GM18867 (cell line): Measurements from ENCODE around the gene SLC44A3.

Source experiments
- ATAC-seq: cut with Tn5 transposase; IDR thresholded peaks from one replicate; pipeline ENCODE4 v1.9.1; 2021; ENCODE audit warnings: mild to moderate bottlenecking, moderate library complexity; ENCODE audit not compliant: unreplicated experiment

Gene SLC44A3, protein sequence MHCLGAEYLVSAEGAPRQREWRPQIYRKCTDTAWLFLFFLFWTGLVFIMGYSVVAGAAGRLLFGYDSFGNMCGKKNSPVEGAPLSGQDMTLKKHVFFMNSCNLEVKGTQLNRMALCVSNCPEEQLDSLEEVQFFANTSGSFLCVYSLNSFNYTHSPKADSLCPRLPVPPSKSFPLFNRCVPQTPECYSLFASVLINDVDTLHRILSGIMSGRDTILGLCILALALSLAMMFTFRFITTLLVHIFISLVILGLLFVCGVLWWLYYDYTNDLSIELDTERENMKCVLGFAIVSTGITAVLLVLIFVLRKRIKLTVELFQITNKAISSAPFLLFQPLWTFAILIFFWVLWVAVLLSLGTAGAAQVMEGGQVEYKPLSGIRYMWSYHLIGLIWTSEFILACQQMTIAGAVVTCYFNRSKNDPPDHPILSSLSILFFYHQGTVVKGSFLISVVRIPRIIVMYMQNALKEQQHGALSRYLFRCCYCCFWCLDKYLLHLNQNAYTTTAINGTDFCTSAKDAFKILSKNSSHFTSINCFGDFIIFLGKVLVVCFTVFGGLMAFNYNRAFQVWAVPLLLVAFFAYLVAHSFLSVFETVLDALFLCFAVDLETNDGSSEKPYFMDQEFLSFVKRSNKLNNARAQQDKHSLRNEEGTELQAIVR

DNA sequence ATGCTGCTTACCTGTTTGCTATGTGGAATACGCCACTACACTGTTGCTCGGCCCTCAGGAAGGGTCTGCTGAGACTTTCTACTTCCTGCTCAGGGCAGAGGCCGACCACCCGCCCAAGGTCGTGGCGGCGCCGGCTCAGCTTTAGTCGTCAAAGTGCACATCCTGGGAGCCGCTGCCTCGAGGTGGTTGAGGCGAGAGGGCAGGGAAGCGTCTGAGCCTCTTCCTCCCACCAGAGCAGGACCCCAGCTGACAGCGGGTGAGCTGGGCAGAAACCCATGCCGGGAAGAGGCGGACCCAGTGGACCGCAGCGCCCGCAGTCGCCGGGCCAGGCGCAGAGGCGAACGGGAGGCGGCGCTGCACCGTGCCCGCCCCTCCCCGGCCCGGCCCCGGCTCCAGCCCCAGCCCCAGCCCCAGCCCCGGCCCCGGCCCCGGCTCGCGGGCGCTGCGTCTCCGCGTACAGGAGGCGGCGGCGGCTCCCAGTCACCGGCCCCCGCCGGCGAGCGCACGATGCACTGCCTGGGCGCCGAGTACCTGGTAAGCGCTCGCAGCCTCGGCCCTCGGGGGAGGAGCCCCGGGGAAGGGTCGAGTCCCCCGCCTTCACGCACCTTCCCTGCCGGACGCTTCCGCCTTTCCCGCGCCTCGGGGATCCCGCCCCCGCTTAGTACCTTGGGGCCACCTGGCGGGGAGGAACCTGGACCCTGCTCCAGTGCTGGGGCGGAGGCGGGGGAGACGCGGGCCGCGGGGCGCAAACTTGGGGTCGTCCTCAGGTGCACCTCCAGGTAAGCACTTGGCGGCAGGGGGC lies at the start of gene SLC44A3:
Gene SLC44A3 (plus strand): TSS at position 413 of the 802 bp plus-strand sequence. CDS start 95 bp downstream, at position 508.
- ATAC-seq, result no peak

DNA sequence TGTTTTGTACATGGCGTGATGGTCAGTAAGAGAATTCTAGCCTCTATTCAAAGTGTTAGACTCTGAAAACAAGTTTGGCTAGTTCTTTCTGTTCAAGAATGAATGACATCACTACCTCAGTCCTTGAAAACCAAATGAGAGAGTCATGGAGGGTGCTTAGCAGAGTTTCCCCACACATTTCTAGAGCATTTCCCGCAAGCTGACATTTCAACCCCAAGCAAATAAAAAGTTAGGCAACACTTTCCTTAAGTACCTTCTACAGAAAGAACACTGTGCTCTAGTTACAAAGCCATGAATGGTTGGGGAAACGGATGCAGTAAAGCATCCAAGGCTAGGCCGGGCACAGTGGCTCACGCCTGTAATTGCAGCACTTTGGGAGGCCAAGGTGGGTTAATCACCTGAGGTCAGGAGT lies 47.9 kb upstream of the SLC44A3 start:
- no peak for ATAC-seq

DNA sequence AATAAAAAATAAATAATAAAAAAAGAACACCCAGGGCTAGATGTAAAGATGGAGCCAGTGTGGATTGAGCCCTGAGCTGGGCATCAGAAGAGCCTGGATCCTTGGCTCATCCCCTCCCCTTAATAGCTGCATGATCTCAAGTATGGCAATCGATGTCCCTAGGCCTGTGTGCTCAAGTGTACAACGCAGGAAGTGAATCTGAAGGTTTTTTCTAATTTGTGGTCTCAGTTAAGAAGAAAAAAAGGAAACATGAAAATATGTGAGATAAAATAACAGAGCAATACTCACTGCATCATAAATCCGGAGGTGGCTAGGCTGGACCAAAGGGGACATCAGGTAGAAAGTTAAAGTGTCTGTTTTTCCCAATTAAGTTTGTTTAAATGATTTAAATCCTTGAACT lies 47.3 kb upstream of the SLC44A3 start:
- no peak for ATAC-seq

DNA sequence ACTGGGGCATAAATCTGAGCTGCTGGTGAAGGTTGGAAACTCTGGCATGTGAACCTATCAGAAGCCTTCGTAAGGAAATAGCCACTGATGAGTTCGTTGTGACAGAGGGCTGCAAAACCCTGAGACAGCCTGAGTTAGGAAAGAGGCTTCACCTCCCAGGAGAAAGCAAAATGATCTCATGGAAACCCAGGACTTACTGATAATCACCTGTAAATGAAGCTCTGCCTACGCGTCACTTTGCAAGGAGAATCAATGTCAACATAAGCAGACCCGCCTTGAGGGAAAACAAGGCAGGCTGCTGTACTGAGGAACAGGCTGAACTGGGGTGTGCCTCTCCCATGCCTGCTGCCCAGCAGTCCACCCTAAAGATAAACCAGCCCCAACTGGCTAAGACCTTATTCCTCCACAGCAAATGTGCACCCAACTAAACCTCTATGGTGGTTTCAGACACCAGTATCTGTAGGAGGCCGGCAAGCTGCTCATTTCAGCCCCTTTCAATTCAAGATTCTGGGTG lies 46.8 kb upstream of the SLC44A3 start:
- no peak for ATAC-seq

DNA sequence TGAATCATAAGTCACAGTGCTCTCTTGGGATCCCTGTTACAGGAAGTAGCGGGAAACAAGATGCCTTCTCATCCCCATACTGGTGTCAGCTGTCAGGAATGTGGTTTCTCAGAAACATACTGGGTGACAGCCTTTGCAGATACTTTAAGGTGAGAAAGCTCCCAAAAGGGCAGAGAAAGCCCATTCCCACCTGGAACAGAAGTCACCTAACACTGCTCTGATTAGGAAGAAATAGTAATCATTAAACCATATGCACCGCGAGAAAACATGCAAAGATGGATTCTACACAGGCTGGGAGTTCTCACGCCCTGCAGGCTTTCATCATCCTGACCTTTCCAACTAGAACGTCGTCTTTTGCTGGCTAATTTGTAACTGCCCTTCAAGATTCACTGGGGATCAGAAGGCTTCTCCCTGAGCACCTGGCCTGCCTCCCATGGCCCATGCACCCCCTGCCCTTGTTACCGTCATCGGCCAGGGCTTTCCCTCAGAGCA lies 46.2 kb upstream of the SLC44A3 start:
- no peak for ATAC-seq

DNA sequence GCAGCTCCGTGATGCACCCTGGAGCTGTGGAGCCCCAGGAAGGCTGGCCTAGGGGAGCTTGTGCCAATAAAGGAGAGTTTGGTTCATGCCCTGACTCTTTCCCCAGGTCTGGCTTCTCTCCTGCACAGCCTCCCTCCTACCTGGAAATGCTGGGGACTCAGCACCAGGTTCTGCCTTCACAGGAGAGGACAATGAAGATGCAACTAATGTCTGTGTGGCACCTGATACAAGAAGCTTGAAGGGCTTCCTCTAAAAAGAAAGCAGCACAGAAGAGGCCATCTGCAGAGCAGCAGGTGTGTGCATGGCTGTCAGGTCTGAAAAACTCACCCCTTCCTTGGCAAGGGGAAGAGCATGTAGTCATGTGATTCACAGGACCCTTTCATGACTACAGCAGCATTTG lies 43.7 kb upstream of the SLC44A3 start:
- ATAC-seq, result no peak

DNA sequence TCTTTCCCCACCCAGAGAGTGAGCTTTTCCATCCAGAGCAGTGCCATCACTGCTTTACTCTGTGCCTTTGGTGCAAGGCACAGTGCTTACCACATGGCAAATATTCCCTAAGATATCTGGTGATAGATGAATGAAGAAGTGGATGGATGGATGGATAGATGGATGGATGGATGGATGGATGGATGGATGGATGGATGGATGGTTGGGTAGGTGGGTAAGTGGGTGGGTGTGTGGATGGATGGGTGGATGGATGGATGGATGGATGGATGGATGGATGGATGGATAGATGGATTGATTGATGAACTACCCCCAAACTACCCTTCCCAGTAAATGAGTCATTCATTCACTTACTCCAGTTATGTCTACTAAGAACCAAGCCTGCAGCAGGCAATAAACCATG lies 42.9 kb upstream of the SLC44A3 start:
- ATAC-seq, result no peak

DNA sequence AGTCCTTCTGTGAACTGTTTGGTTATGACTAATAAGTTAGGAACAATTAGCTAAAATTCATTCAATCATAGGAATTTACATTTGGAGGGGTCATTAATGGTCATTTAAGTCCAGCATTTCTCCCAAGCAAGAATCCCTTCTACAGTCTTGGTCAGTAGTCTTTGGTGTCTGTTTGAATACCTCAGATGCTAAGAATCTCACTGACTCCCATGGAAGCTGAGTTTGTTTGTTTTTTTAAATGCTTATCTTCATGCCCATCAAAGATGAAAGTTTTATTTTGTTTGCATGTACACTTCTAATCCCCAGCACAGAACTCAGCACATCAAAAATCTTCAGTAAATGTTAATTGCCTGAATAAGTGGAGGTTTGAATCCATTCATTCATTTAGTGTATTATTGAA lies 41.3 kb upstream of the SLC44A3 start:
- ATAC-seq, result no peak

DNA sequence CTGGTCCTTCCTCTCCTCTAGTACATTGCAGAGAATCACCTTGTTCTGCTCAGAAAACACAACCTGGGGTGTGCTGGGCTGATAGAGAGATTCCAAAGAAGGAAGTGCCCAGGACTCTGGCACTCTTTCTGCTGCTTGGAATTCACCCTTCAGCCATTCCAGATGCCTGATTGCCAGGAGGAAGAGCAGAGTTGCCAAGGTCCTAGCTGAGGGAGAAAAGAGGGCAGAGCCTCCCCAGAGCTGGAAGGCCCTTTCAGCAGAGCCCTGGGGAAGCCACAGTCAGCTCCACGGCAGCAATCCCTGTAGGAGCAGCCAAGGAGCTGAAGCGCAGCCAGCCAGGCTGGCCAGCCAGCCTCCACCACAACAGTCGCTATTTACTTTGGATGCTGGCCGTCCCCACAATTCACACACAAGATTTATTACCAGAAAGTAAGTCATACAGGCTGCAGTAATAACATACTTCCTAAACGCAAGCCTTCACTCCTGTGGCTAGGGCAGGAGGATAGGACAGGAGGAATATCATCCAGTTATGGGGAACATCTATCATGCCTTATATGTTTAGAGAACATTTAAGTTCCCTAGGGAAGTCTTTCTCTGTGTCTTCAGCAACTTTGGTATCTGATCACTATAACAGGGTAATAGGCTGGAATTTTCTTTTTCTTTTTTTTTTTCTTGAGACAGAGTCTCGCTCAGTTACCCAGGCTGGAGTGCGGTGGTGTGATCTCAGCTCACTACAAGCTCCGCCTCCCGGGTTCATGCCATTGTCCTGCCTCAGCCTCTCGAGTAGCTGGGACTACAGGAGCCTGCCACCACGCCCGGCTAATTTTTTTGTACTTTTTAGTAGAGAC lies 36.6 kb upstream of the SLC44A3 start:
- no peak for ATAC-seq

DNA sequence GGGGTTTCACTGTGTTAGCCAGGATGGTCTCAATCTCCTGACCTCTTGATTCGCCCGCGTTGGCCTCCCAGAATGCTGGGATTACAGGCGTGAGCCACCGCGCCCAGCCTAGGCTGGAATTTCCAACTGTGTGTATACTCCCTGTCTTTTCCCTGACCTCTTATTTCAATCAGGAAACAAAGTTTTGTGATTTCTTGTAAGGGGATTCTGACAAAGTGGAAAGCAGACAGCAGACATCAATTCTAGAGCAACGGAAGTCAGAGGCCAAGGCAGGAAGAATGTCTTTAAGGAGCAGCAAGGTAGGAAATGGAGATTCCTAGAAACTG lies 36.0 kb upstream of the SLC44A3 start:
- ATAC-seq, result no peak

DNA sequence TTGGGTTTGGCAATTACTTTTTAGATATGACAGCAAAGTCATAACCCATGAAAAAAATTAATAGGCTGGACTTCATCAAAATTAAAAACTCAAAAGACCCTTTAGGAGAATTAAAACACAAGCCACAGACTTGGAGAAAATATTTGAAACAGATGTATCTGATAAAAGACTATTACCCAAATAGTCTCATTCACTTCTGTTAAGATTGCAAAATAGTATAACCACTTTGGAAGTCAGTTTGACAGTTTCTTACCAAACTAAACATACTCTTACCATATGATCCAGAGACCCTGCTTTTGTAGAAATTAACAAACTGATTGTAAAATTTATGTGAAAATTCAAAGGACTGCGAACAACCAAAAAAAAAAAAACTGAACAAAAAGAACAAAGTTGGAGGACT lies 32.5 kb upstream of the SLC44A3 start:
- ATAC-seq, result no peak

DNA sequence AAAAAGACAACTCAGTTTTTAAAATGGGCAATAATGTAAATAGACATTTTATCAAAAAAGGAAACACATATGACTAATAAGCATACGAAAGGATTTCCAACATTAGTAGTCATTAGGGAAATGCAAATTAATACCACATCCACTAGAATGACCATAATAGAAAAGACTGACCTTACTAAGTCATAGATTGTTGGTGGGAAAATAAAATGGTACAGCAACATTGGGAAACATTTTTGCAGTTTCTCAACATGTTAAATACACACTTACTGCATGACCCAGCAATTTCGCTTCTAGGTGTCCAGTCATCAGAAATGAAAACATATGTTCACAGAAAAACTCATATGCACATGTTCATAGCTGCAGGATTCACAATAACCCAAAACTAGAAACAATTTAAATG lies 29.9 kb upstream of the SLC44A3 start:
- ATAC-seq, result no peak

DNA sequence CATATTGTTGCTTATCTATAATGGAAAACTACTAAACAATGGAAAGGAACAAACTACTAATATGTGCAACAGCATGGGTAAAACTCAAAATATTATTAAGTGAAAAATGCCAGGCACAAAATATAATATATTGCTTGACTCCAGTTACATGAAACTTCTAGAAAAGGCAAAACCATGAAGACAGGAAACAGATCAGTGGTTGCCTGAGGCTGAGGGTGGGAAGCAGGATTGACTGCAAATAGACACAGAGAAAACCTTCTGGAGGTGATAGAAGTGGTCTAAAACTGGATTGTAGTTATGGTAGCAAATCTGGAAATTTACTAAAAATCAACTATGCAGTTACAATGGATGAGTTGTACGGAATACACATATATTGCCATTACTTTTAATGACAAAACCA lies 29.5 kb upstream of the SLC44A3 start:
- no peak for ATAC-seq

DNA sequence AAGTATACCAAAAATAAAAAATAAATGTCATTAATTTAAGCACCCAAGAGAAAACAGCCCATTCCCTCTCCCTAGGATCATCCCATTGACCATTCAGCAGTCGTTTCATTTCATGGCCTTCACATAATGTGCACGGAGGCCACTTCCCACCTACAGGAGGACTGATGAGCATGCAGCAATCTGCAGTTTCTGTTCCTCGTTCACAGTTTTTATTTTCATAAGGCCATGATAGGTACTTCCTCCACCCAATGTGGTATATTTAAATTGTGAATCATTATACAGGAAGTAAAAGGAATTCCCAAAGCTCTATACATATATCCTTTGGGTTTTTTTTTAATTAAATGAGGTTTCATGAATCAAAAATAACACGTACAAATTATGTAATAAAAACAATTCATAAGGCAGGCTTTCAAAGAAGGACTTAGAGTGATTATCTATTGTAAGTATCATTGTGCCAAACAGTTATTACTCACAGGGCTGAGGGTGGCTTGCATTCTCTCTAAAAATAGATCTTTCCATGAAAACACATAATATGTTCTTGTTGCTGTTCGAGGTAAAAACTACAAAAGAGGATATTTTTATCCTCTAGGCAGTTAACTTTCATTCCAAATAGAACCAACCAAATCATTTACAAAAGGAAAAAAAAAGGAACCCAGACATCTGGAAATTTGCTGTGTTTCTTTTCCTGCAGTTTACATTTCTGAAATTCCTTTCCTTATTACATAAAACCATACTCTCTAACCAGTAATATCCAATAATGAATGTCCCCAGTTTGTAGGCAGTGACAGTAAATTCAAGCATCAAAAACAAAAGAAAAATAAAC lies 27.5 kb upstream of the SLC44A3 start:
- peak; percentile 100 for ATAC-seq

DNA sequence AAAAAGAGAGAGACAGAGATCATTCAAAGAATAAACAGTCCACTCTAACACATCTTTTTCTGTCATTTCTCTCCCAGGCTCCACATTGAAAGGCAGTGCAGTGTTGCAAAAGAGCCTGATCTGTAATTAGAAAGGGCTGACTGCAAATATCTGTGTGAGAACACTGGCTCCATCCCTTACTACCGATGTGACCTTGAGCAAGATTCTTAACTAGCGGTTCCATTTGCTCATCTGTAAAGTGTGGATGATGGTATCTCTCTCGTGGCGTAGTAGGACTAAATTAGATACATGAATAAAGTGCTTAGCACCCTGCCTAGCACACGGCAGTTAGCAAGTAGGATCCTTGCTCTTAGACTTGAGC lies 26.9 kb upstream of the SLC44A3 start:
- no peak for ATAC-seq

DNA sequence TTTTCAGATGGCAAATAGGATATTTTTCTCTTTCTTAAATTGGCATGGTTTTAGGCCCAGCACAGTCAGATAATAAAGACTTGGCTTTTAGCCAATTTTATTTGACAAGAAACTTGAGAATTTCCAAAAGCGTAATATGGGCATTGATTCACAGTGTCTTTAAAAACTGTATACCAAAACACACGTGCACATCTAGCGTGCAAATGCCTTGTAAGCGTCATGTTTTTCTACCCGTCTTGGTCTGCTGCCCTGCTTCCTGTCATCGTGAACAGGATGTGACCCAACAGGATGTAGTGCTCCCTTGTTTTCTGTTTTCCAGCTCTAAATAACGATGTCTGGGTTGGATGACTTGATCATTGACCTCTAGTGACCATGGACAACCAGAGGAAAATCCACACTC lies 24.7 kb upstream of the SLC44A3 start:
- ATAC-seq, result no peak

DNA sequence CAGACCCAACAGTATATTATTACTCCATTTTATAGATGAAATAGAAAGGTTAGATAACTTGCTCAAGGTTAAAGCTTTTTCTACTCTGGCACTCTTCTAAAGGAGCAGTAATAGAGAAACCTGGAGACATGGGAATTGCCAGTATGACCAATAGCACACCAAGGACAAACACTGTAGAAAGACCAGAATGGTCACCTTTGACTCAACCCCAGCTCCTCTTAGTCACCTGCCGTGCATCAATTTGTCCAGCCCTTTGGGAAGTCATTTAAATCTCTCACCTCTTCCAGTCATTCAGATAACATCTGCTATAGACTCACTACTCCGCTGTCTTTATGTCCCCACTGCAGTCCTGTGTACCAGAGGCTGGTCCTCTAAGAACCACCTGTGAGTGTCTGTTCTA lies 23.9 kb upstream of the SLC44A3 start:
- no peak for ATAC-seq

DNA sequence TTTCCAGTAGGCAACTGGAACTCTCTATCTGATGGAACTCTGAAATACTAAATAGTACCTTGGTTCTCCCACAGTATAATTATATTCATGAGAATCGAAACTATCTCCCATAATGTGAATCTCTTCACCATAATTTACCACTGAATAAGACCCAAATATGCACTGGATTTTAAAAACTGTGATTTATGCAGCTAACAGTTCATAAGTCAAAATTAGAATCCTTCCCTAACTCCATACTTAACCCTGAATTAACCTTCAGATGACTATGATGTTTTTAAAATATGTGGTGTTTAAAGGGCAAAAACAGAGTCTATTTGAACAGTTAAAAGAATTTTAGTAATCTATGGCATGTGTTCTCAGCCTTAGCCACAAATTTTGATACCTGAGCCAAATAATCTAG lies 22.9 kb upstream of the SLC44A3 start:
- no peak for ATAC-seq

DNA sequence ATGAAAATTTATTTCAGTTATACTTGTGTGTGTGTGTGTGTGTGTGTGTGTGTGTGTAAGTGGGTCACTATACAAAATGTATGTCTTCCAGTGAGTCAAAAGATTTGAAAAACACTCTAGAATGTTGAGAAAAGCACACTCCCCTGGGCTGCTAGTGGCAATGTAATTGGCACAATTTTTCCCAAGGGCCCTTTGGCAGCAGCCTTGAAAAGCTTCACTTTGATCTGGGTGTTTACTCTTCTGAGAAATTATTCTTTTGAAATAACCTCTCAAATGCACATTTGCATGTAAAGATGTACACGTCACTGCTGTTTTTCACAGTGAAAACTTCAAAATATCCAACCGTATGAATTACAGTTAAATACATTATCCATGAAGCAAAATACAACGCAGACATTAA lies 22.1 kb upstream of the SLC44A3 start:
- no peak for ATAC-seq

DNA sequence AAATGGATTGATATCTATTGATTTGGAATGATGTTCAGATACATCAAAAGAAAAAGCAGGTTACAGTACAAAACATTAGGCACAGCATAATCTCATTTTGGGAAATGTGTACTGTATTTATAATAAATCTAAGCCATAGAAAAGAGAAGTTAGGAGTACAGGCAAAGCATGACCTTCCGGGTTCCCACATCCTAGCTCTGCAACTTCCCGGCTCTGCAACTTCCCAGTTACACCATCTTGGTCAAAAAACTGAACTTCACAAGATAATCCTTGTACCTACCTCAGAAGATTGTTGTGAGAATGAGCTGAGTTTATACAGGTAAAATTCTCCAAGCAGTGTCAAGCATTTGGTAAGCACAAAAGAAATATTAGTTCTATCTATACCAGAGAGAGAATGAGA lies 21.7 kb upstream of the SLC44A3 start:
- ATAC-seq, result no peak
